ENCODE measurements around the gene IL18. TPM values are rescaled to one million over a fixed set of nuclear protein-coding genes. Genes with fewer than 3 reads are reported as not detected.

Gene IL18
- total RNA-seq, 1 experiment from 2014 or later, result 0.31 TPM

- no peak overlapping the region for H2AK5ac ChIP-seq (ENCODE audit: insufficient read length, low read length)
- no peak overlapping the region for H2BK20ac ChIP-seq (ENCODE audit: low read depth, low read length, poor library complexity, severe bottlenecking)
- Mint-ChIP-seq H3K36me3 (ENCODE audit: insufficient read depth in 1 of 3, low read depth in 3 of 3) (no peaks in the 10 kb centered on the region), H3K27ac (no peak overlapping the region), H3K4me1 (0 out of 4 replicates have a peak, but pooled peaks cover 0 to 2% of the 10 kb centered on the region in 2 experiments), H3K4me3 (no peak overlapping the region), H3K9me3 (peaks cover 0 to 2% of the 10 kb centered on the region in 2 experiments; a peak in 1 of 5 replicates), H3K27me3 (ENCODE audit: low read depth) (peaks cover 13% of the 10 kb centered on the region)
- H3K23ac ChIP-seq (ENCODE audit: insufficient read length, low read depth, low read length), result no peak overlapping the region
- no peak overlapping the region for H2AFZ ChIP-seq (ENCODE audit: low read length)
- H4K8ac ChIP-seq (replicated peaks; ENCODE audit: insufficient read length, low read depth, low read length), result no peak overlapping the region
- H3K9ac ChIP-seq (ENCODE audit: extremely low read depth, insufficient read length, low read length), result no peak overlapping the region
- H2BK120ac ChIP-seq (ENCODE audit: low read depth, low read length, poor library complexity, severe bottlenecking), result no peak overlapping the region
- no peak for DNase-seq
- TF ChIP-seq, protein P1, sequence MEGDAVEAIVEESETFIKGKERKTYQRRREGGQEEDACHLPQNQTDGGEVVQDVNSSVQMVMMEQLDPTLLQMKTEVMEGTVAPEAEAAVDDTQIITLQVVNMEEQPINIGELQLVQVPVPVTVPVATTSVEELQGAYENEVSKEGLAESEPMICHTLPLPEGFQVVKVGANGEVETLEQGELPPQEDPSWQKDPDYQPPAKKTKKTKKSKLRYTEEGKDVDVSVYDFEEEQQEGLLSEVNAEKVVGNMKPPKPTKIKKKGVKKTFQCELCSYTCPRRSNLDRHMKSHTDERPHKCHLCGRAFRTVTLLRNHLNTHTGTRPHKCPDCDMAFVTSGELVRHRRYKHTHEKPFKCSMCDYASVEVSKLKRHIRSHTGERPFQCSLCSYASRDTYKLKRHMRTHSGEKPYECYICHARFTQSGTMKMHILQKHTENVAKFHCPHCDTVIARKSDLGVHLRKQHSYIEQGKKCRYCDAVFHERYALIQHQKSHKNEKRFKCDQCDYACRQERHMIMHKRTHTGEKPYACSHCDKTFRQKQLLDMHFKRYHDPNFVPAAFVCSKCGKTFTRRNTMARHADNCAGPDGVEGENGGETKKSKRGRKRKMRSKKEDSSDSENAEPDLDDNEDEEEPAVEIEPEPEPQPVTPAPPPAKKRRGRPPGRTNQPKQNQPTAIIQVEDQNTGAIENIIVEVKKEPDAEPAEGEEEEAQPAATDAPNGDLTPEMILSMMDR (conservative IDR thresholded peaks at IDR 0.05), result no peak
- H3K27me3 ChIP-seq (ENCODE audit: insufficient read depth, low read length), result no peaks in the 10 kb centered on the region
- no peaks in the 10 kb centered on the region for H3K9me3 ChIP-seq (ENCODE audit: control insufficient read depth, low read depth, low read length)
- no peak overlapping the region for H3K18ac ChIP-seq (ENCODE audit: insufficient read length, low read depth, low read length)
- no peak overlapping the region for H3K56ac ChIP-seq (ENCODE audit: insufficient read length, low read depth, low read length)
- H3K4ac ChIP-seq (ENCODE audit: low read depth, low read length), result no peak overlapping the region
- H3K27ac ChIP-seq (ENCODE audit: insufficient read length, low read depth, low read length), result no peak overlapping the region
- no peak overlapping the region for H3K14ac ChIP-seq (ENCODE audit: insufficient read depth, low read length)
- H3K23me2 ChIP-seq (ENCODE audit: insufficient read length, low read depth, low read length, poor library complexity, severe bottlenecking), result no peaks in the 10 kb centered on the region
- H3K79me1 ChIP-seq (ENCODE audit: insufficient read depth, low read depth, low read length, poor library complexity, severe bottlenecking), result no peaks in the 10 kb centered on the region
- H2BK15ac ChIP-seq (ENCODE audit: low read depth, low read length), result no peak overlapping the region
- H3K4me2 ChIP-seq (ENCODE audit: insufficient read depth, insufficient read length, low read length), result no peak overlapping the region
- H2BK12ac ChIP-seq (ENCODE audit: insufficient read length, low read depth, low read length), result no peak overlapping the region
- no peaks in the 10 kb centered on the region for H3K4me1 ChIP-seq (ENCODE audit: insufficient read depth, low read length)
- no peak overlapping the region for H4K91ac ChIP-seq (ENCODE audit: insufficient read length, low read depth, low read length)
- no peak overlapping the region for H3T11ph ChIP-seq (ENCODE audit: low read length)
- no peaks in the 10 kb centered on the region for H3K79me2 ChIP-seq (ENCODE audit: insufficient read depth, low read length)
- H4K20me1 ChIP-seq (ENCODE audit: control insufficient read depth, insufficient read depth, insufficient read length), result no peaks in the 10 kb centered on the region
- no peak overlapping the region for H4K5ac ChIP-seq (ENCODE audit: insufficient read length, low read depth, low read length)
- H2BK5ac ChIP-seq (ENCODE audit: insufficient read length, low read length), result no peak overlapping the region
- no CpG with 5 or more reads among the region's 1 CpG for WGBS (ENCODE audit: extremely low coverage, insufficient read length, low lambda C conversion rate)
Observed at GRCh38 chr11:112176077-112176476, 12.2 kb upstream of the IL18 start.

Data from H9 (cell line).